Endothelial cell of umbilical vein (primary cell): ENCODE results near the gene IGF2BP1. TPM values are rescaled to one million over a fixed set of nuclear protein-coding genes. Genes with fewer than 3 reads are reported as not detected.

Experiments
- BruUV-seq: library from RNA; stranded (reverse); fragments of 400-500 nt; replicated peaks from 2 replicates; lab custom pipeline; 2021; lab: Mats Ljungman, UMichigan
- CTCF ChIA-PET: fragments of 300-600, 350-600 bp; sonication (Branson Sonifier 250); formaldehyde crosslinking; loops from one replicate; lab custom pipeline; 2021; ENCODE audit warnings: antibody characterized with exemption, inconsistent platforms; lab: Charles Lee
- POLR2A ChIA-PET: fragments of 300-600, 350-600 bp; sonication (Branson Sonifier 250); formaldehyde crosslinking; loops from one replicate; lab custom pipeline; 2021; ENCODE audit warnings: antibody characterized with exemption, inconsistent platforms; lab: Charles Lee
- DNase-seq: peaks from one replicate; pipeline ENCODE4 v3.0.0-alpha.2; 2011; ENCODE audit warnings: low read depth, low spot score
- FAIRE-seq: peaks from 2 replicates; lab custom pipeline; 2011; peaks lifted over from hg19 to GRCh38; lab: Jason Lieb, UNC
- H2AFZ ChIP-seq: 2 replicates; pipeline ENCODE4 v1.6.0; 2012; ENCODE audit warnings: low read depth, low read length, control low read depth, inconsistent platforms
- H3K27ac ChIP-seq: 2 replicates; pipeline ENCODE4 v1.5.1; 2011; ENCODE audit warnings: low read depth, mild to moderate bottlenecking, control low read depth, low read length, moderate library complexity; ENCODE audit not compliant: insufficient read depth
- H3K27me3 ChIP-seq, 2 experiments: 2 replicates each; pipeline versions ENCODE4 v1.6.0 to v1.6.1; 2011; ENCODE audit warnings: low read length in 2 of 2, mixed read lengths in 1 of 2; ENCODE audit not compliant: control insufficient read depth in 2 of 2, insufficient read depth in 2 of 2
- H3K36me3 ChIP-seq, 2 experiments: 2 replicates in 1 of 2; 3 replicates in 1 of 2; pipeline ENCODE4 v1.5.1; 2011; ENCODE audit warnings: low read length in 2 of 2, mild to moderate bottlenecking in 1 of 2, moderate library complexity in 1 of 2; ENCODE audit not compliant: control insufficient read depth in 2 of 2, insufficient read depth in 2 of 2; ENCODE audit errors: extremely low read depth in 1 of 2
- H3K4me1 ChIP-seq: 3 replicates; pipeline ENCODE4 v1.5.1; 2011; ENCODE audit warnings: mild to moderate bottlenecking, low read length; ENCODE audit not compliant: control insufficient read depth, insufficient read depth; ENCODE audit errors: extremely low read depth
- H3K4me2 ChIP-seq: 2 replicates; pipeline ENCODE4 v1.6.1; 2011; ENCODE audit warnings: low read length, control low read depth, mixed read lengths; ENCODE audit not compliant: insufficient read depth
- H3K4me3 ChIP-seq, 3 experiments: fragments of 200-600 bp in 1 of 3; sonication (generic), shearing (Covaris generic) in 1 of 3; replicated peaks in 1 of 3; 2 replicates each; pipeline ENCODE4 v1.5.1; 2011 to 2016; ENCODE audit warnings: control low read depth in 3 of 3, low read length in 3 of 3, mild to moderate bottlenecking in 2 of 3, inconsistent platforms in 1 of 3, low read depth in 1 of 3, moderate library complexity in 1 of 3; ENCODE audit not compliant: insufficient read depth in 1 of 3
- H3K79me2 ChIP-seq: 2 replicates; pipeline ENCODE4 v1.6.0; 2012; ENCODE audit warnings: low read length, inconsistent platforms; ENCODE audit not compliant: control insufficient read depth, insufficient read depth
- H3K9ac ChIP-seq: replicated peaks from 2 replicates; pipeline ENCODE3; 2011; ENCODE audit warnings: low read length, control low read depth; ENCODE audit not compliant: insufficient read depth; ENCODE audit errors: extremely low read depth
- H3K9me1 ChIP-seq: replicated peaks from 3 replicates; pipeline ENCODE4 v1.6.0; 2011; ENCODE audit warnings: mild to moderate bottlenecking, low read length; ENCODE audit not compliant: control insufficient read depth, insufficient read depth; ENCODE audit errors: extremely low read depth
- H3K9me3 ChIP-seq: replicated peaks from 2 replicates; pipeline ENCODE4 v1.5.1; 2012; ENCODE audit warnings: low read length, inconsistent platforms; ENCODE audit not compliant: control insufficient read depth, insufficient read depth
- H4K20me1 ChIP-seq: replicated peaks from 2 replicates; pipeline ENCODE3; 2011; ENCODE audit warnings: mild to moderate bottlenecking, low read length; ENCODE audit not compliant: control insufficient read depth, insufficient read depth; ENCODE audit errors: extremely low read depth
- EZH2 ChIP-seq: IDR thresholded peaks from 2 replicates; pipeline ENCODE4 v1.6.1; 2012; ENCODE audit warnings: borderline replicate concordance, low read depth, mild to moderate bottlenecking, moderate library complexity, low read length, inconsistent platforms; ENCODE audit not compliant: severe bottlenecking
- FOS ChIP-seq: IDR thresholded peaks from 2 replicates; pipeline ENCODE4 v1.6.1; 2011; ENCODE audit warnings: mild to moderate bottlenecking, low read length, moderate library complexity, borderline replicate concordance; ENCODE audit not compliant: insufficient read depth
- GATA2 ChIP-seq: IDR thresholded peaks from 2 replicates; pipeline ENCODE4 v1.7.0; 2011; ENCODE audit warnings: low read depth, mild to moderate bottlenecking, moderate library complexity, mixed read lengths, low read length; ENCODE audit not compliant: insufficient read length, insufficient read depth
- JUN ChIP-seq: IDR thresholded peaks from 2 replicates; pipeline ENCODE4 v1.6.1; 2011; ENCODE audit warnings: borderline replicate concordance, low read depth; ENCODE audit not compliant: insufficient read length, insufficient read depth
- MYC ChIP-seq: IDR thresholded peaks from one replicate; pipeline ENCODE4 v1.6.1; 2011; ENCODE audit warnings: mild to moderate bottlenecking, low read depth, low read length
- POLR2A ChIP-seq: IDR thresholded peaks from 2 replicates; pipeline ENCODE4 v1.6.1; 2012; ENCODE audit warnings: low read depth, mild to moderate bottlenecking, control low read depth, low read length
- POLR2AphosphoS5 ChIP-seq: IDR thresholded peaks from 2 replicates; pipeline ENCODE4 v1.6.1; 2012; ENCODE audit warnings: low read depth, mild to moderate bottlenecking, control low read depth, low read length, moderate library complexity; ENCODE audit not compliant: insufficient read depth
- dilution Hi-C: fragments of 300-500 bp; cut with MboI; formaldehyde crosslinking; loops from one replicate; pipeline ENCODE4 v1.15.0; 2019; ENCODE audit warnings: low sequenced_read_pairs; ENCODE audit not compliant: extremely low pct_ligation_motif_present
- intact Hi-C: fragments of 100-400 bp; cut with micrococcal nuclease; formaldehyde crosslinking; loops from one replicate; pipeline ENCODE4 v1.10.0; 2022
- polyA plus RNA-seq, 4 experiments: library from polyadenylated mRNA; depleted of rRNA in 3 of 4; stranded (reverse) in 3 of 4; unstranded in 1 of 4; fragments of >200 nt; gene quantifications; 2 replicates each; pipeline versions ENCODE4 v1.2.1 to v1.2.3, GENCODE V29; 2011 to 2012; ENCODE audit warnings: missing spikeins in 1 of 4
- total RNA-seq: library from RNA; stranded (reverse); gene quantifications from 2 replicates; pipeline ENCODE4 v1.2.3, GENCODE V29; 2021
- TF ChIP-seq, protein P1 (sequence below): IDR thresholded peaks from 2 replicates; pipeline ENCODE4 v1.6.1; 2011; ENCODE audit not compliant: insufficient read depth, insufficient read length
- TF ChIP-seq, protein P2 (sequence below), 2 donors: IDR thresholded peaks; 1 replicate in 1 of 2; 2 replicates in 1 of 2; pipeline ENCODE4 v1.5.1; 2011; ENCODE audit warnings: low read length in 2 of 2, mild to moderate bottlenecking in 2 of 2, moderate library complexity in 2 of 2, control low read depth in 1 of 2, inconsistent platforms in 1 of 2, low read depth in 1 of 2; ENCODE audit not compliant: insufficient read depth in 1 of 2; ENCODE audit errors: extremely low read depth in 1 of 2

IGF2BP1 gene
- total and polyA plus RNA-seq, 2 donors (not counting 3 experiments of a cell fraction or from before 2014, with no cell fraction given), result 9.5 to 99.5 TPM

DNA sequence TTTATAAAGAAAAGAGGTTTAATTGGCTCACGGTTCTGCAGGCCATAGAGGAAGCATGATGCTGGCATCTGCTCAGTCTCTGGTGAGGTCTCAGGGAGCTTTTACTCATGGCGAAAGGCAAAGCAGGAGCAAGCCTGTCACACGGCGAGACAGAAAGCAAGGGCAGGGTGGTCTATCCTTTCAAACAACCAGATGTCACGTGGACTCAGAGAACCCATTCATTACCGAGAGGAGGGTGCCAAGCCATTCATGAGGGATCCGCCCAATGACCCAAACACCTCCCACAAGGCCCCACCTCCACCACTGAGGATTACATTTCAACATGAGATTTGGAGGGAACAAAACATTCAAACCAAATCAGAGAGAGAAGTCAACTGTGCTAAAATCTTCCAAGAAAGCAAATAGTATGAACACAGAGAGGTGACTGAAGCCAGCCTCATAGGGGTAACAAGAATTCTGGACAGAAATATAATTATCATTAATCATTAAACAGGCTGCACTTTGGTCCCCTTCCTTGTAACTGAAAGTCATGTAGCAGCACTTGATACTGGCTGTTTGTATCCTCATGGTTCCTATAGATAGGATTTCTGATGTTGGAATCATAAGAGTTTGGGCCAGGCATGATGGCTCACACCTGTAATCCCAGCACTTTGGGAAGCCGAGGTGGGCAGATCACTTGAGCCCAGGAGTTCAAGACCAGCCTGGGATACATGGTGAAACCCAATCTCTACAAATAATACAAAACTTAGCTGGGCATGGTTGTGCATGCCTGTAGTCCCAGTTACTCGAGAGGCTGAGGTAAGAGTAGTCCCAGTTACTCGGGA lies 82.9 kb downstream of the IGF2BP1 start:
- Histone ChIP-seq H2AFZ (no peak overlapping the region), H3K9me3 (no peaks in the 10 kb centered on the region), H4K20me1 (no peaks in the 10 kb centered on the region), H3K36me3 (no peaks in the 10 kb centered on the region), H3K4me2 (no peak overlapping the region), H3K79me2 (no peaks in the 10 kb centered on the region), H3K4me1 (peaks cover 17% of the 10 kb centered on the region), H3K4me3 (no peak overlapping the region), H3K27me3 (peaks cover 0 to 3% of the 10 kb centered on the region in 2 experiments), H3K9me1 (no peaks in the 10 kb centered on the region), H3K9ac (no peak overlapping the region), H3K27ac (no peak overlapping the region)
- intact Hi-C loops, result no loop called here
- no peak for FAIRE-seq
- TF ChIP-seq JUN (no peak), GATA2 (no peak), FOS (no peak), POLR2A (no peak), POLR2AphosphoS5 (no peak), EZH2 (no peak), MYC (no peak)
- TF ChIP-seq, protein P1, sequence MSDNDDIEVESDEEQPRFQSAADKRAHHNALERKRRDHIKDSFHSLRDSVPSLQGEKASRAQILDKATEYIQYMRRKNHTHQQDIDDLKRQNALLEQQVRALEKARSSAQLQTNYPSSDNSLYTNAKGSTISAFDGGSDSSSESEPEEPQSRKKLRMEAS, result no peak
- TF ChIP-seq, protein P2, sequence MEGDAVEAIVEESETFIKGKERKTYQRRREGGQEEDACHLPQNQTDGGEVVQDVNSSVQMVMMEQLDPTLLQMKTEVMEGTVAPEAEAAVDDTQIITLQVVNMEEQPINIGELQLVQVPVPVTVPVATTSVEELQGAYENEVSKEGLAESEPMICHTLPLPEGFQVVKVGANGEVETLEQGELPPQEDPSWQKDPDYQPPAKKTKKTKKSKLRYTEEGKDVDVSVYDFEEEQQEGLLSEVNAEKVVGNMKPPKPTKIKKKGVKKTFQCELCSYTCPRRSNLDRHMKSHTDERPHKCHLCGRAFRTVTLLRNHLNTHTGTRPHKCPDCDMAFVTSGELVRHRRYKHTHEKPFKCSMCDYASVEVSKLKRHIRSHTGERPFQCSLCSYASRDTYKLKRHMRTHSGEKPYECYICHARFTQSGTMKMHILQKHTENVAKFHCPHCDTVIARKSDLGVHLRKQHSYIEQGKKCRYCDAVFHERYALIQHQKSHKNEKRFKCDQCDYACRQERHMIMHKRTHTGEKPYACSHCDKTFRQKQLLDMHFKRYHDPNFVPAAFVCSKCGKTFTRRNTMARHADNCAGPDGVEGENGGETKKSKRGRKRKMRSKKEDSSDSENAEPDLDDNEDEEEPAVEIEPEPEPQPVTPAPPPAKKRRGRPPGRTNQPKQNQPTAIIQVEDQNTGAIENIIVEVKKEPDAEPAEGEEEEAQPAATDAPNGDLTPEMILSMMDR (IDR thresholded peaks at IDR 0.05; ENCODE audit: extremely low read depth in 1 of 2, insufficient read depth in 1 of 2, low read depth in 1 of 2, low read length in 2 of 2), result no peak
- BruUV-seq, result no TSS peak
- POLR2A ChIA-PET, result no interaction called here
- CTCF ChIA-PET, result no interaction called here
- no peak for DNase-seq
- dilution Hi-C loops, result no loop called here
